Natural killer cell treated with Interleukin-12 subunit alpha and Interleukin-12 subunit beta and Interleukin-15 and Interleukin-18, amount 100 ng/mL, for 72 hours (primary cell): ENCODE measurements around the gene SOX18. TPM values are rescaled to one million over a fixed set of nuclear protein-coding genes. Genes with fewer than 3 reads are reported as not detected.

ENCODE experiments used
- ATAC-seq, 2 donors: fragments of 150-1000 bp; cut with Tn5 transposase in 1 of 2; sonication (Bioruptor Pico), chemical (Tn5 transposase) in 1 of 2; 2 replicates each; pipeline ENCODE4 v1.10.0; 2021
- DNase-seq: peaks from one replicate; pipeline ENCODE4 v3.0.0; 2022; ENCODE audit warnings: low spot score
- H3K27ac Mint-ChIP-seq, 2 donors: 1 replicate in 1 of 2; 2 replicates in 1 of 2; pipeline ENCODE4 v1.8.0; 2022; ENCODE audit warnings: mixed read lengths in 2 of 2, mild to moderate bottlenecking in 1 of 2, moderate library complexity in 1 of 2
- H3K27me3 Mint-ChIP-seq, 2 donors: 1 replicate in 1 of 2; 2 replicates in 1 of 2; pipeline ENCODE4 v1.8.0; 2022; ENCODE audit warnings: mixed read lengths in 2 of 2
- H3K36me3 Mint-ChIP-seq: one replicate; pipeline ENCODE4 v1.8.0; 2022; ENCODE audit warnings: mixed read lengths
- H3K4me1 Mint-ChIP-seq, 2 donors: 1 replicate in 1 of 2; 2 replicates in 1 of 2; pipeline ENCODE4 v1.8.0; 2022; ENCODE audit warnings: low read depth in 2 of 2, mixed read lengths in 2 of 2, mild to moderate bottlenecking in 1 of 2
- H3K4me3 Mint-ChIP-seq: one replicate; pipeline ENCODE4 v1.8.0; 2022; ENCODE audit warnings: mixed read lengths
- H3K9me3 Mint-ChIP-seq: 2 replicates; pipeline ENCODE4 v1.8.0; 2022; ENCODE audit warnings: mixed read lengths
- total RNA-seq, 2 donors: library from RNA; stranded (reverse); gene quantifications; one replicate each; pipeline ENCODE4 v1.2.3, GENCODE V29; 2022

Gene SOX18
- total RNA-seq, 2 donors from 2014 or later, result not detected

- Mint-ChIP-seq H3K9me3 (no peaks in the 10 kb centered on the region), H3K27me3 (no peaks in the 10 kb centered on the region), H3K36me3 (no peaks in the 10 kb centered on the region), H3K4me3 (no peak overlapping the region), H3K27ac (no peak overlapping the region), H3K4me1 (peaks cover 35% of the 10 kb centered on the region in 2 donors)
- no peak for DNase-seq
- ATAC-seq, result no peak
Observed at GRCh38 chr20:64068386-64069208, 19.2 kb upstream of the SOX18 start.

- H3K4me1 Mint-ChIP-seq, result peaks cover 35 to 36% of the 10 kb centered on the region in 2 donors
- DNase-seq (no peak), ATAC-seq (no peak)
- H3K4me3 Mint-ChIP-seq, result no peak overlapping the region
- H3K27me3 Mint-ChIP-seq, result no peaks in the 10 kb centered on the region
- no peak overlapping the region for H3K27ac Mint-ChIP-seq
- no peaks in the 10 kb centered on the region for H3K9me3 Mint-ChIP-seq
- H3K36me3 Mint-ChIP-seq, result no peaks in the 10 kb centered on the region
Observed at GRCh38 chr20:64067733-64068307, 18.4 kb upstream of the SOX18 start.

GRCh38 chr20:64067005-64067632, 17.7 kb upstream of the SOX18 start:
- ATAC-seq (no peak), DNase-seq (no peak)
- no peaks in the 10 kb centered on the region for H3K36me3 Mint-ChIP-seq
- H3K27me3 Mint-ChIP-seq, result no peaks in the 10 kb centered on the region
- peaks cover 31 to 36% of the 10 kb centered on the region in 2 donors for H3K4me1 Mint-ChIP-seq
- no peaks in the 10 kb centered on the region for H3K9me3 Mint-ChIP-seq
- H3K27ac Mint-ChIP-seq, result peak overlapping the region in 1 of 2 donors; percentile 56
- H3K4me3 Mint-ChIP-seq, result no peak overlapping the region

GRCh38 chr20:64065974-64066343, 16.5 kb upstream of the SOX18 start:
- H3K36me3 Mint-ChIP-seq, result no peaks in the 10 kb centered on the region
- ATAC-seq (peak; percentile 81), DNase-seq (peak; percentile 85)

GRCh38 chr20:64065062-64065973, 15.9 kb upstream of the SOX18 start:
- ATAC-seq (no peak), DNase-seq (no peak)
- H3K27ac Mint-ChIP-seq, result peak overlapping the region; percentile 65 to 81
- H3K4me1 Mint-ChIP-seq, result peaks cover 31 to 36% of the 10 kb centered on the region in 2 donors
- H3K9me3 Mint-ChIP-seq, result no peaks in the 10 kb centered on the region
- H3K4me3 Mint-ChIP-seq, result peak overlapping the region; percentile 69
- no peaks in the 10 kb centered on the region for H3K36me3 Mint-ChIP-seq
- no peaks in the 10 kb centered on the region for H3K27me3 Mint-ChIP-seq

More at GRCh38 chr20:64065974-64066343, 16.5 kb upstream of the SOX18 start:
- Mint-ChIP-seq H3K27ac (peak overlapping the region; percentile 65 to 81), H3K4me1 (peaks cover 31 to 36% of the 10 kb centered on the region in 2 donors), H3K9me3 (no peaks in the 10 kb centered on the region), H3K27me3 (no peaks in the 10 kb centered on the region), H3K4me3 (peak overlapping the region; percentile 69)

GRCh38 chr20:64064145-64064698, 14.8 kb upstream of the SOX18 start:
- no peaks in the 10 kb centered on the region for H3K9me3 Mint-ChIP-seq
- peak overlapping the region; percentile 85 for H3K4me3 Mint-ChIP-seq
- DNase-seq (no peak), ATAC-seq (no peak)
- no peaks in the 10 kb centered on the region for H3K27me3 Mint-ChIP-seq
- peak overlapping the region; percentile 65 to 82 for H3K27ac Mint-ChIP-seq
- no peaks in the 10 kb centered on the region for H3K36me3 Mint-ChIP-seq
- H3K4me1 Mint-ChIP-seq, result peaks cover 31 to 36% of the 10 kb centered on the region in 2 donors

GRCh38 chr20:64063389-64064144, 14.1 kb upstream of the SOX18 start:
- H3K4me1 Mint-ChIP-seq, result peaks cover 33 to 36% of the 10 kb centered on the region in 2 donors
- no peaks in the 10 kb centered on the region for H3K36me3 Mint-ChIP-seq
- peak overlapping the region; percentile 65 to 82 for H3K27ac Mint-ChIP-seq
- H3K9me3 Mint-ChIP-seq, result no peaks in the 10 kb centered on the region
- ATAC-seq (no peak), DNase-seq (no peak)
- no peaks in the 10 kb centered on the region for H3K27me3 Mint-ChIP-seq
- peak overlapping the region; percentile 85 for H3K4me3 Mint-ChIP-seq

GRCh38 chr20:64062596-64063388, 13.4 kb upstream of the SOX18 start, which contains the start of gene TCEA2:
TSS of gene TCEA2 (plus strand) at chr20:64063198. CDS start at chr20:64063313, 115 bp downstream.
- Mint-ChIP-seq H3K27me3 (no peaks in the 10 kb centered on the region), H3K4me3 (peak within 1 kb of the TSS; percentile 85), H3K9me3 (no peaks in the 10 kb centered on the region), H3K27ac (peak within 1 kb of the TSS; percentile 65 to 82), H3K4me1 (peaks cover 34 to 36% of the 10 kb centered on the region in 2 donors), H3K36me3 (no peaks in the 10 kb centered on the region)
- peak; percentile 96 for DNase-seq
- peak; percentile 94 to 96 for ATAC-seq

GRCh38 chr20:64062276-64062595, 12.8 kb upstream of the SOX18 start:
- H3K27ac Mint-ChIP-seq, result no peak overlapping the region
- DNase-seq (no peak), ATAC-seq (no peak)
- no peaks in the 10 kb centered on the region for H3K27me3 Mint-ChIP-seq
- no peaks in the 10 kb centered on the region for H3K9me3 Mint-ChIP-seq
- H3K36me3 Mint-ChIP-seq, result no peaks in the 10 kb centered on the region
- no peak overlapping the region for H3K4me3 Mint-ChIP-seq
- H3K4me1 Mint-ChIP-seq, result peaks cover 35 to 36% of the 10 kb centered on the region in 2 donors

GRCh38 chr20:64058536-64058935, 9.1 kb upstream of the SOX18 start:
- peaks cover 6 to 11% of the 10 kb centered on the region in 2 donors for H3K4me1 Mint-ChIP-seq
- H3K36me3 Mint-ChIP-seq, result no peaks in the 10 kb centered on the region
- H3K4me3 Mint-ChIP-seq, result peak overlapping the region; percentile 61
- ATAC-seq (peak in 1 of 2 donors; percentile 12), DNase-seq (no peak)
- no peaks in the 10 kb centered on the region for H3K9me3 Mint-ChIP-seq
- H3K27me3 Mint-ChIP-seq, result peaks cover 0 to 1% of the 10 kb centered on the region in 2 donors
- peak overlapping the region in 1 of 2 donors; percentile 69 for H3K27ac Mint-ChIP-seq

GRCh38 chr20:64057628-64058498, 8.4 kb upstream of the SOX18 start:
- H3K27ac Mint-ChIP-seq, result peak overlapping the region; percentile 69 to 76
- peaks cover 6 to 11% of the 10 kb centered on the region in 2 donors for H3K4me1 Mint-ChIP-seq

More at GRCh38 chr20:64057628-64058498, 8.4 kb upstream of the SOX18 start:
- H3K36me3 Mint-ChIP-seq, result no peaks in the 10 kb centered on the region
- H3K27me3 Mint-ChIP-seq, result peaks cover 0 to 7% of the 10 kb centered on the region in 2 donors
- peak overlapping the region; percentile 61 for H3K4me3 Mint-ChIP-seq
- no peaks in the 10 kb centered on the region for H3K9me3 Mint-ChIP-seq
- peak; percentile 76 to 83 for ATAC-seq
- peak; percentile 74 for DNase-seq
